OCI-LY1 (cell line): ENCODE measurements around the gene SMAD6.

Experiments
- H2AFZ ChIP-seq: fragments of 200-600 bp; sonication (generic), shearing (Covaris generic); 2 replicates; pipeline ENCODE4 v1.6.0; 2014; ENCODE audit warnings: antibody characterized with exemption, mild to moderate bottlenecking, low read length
- H3F3A ChIP-seq: fragments of 200-600 bp; sonication (generic), shearing (Covaris generic); 2 replicates; pipeline ENCODE4 v1.6.0; 2014; ENCODE audit warnings: mild to moderate bottlenecking, antibody characterized with exemption, low read length, moderate library complexity; ENCODE audit not compliant: insufficient read depth
- H3K27ac ChIP-seq: fragments of 200-600 bp; sonication (generic); 2 replicates; pipeline ENCODE4 v1.5.1; 2014; ENCODE audit warnings: low read length, mixed run types, mild to moderate bottlenecking, low read depth; ENCODE audit not compliant: poor library complexity, severe bottlenecking
- H3K27me3 ChIP-seq: fragments of 200-600 bp; sonication (generic); 2 replicates; pipeline ENCODE4 v1.6.0; 2014; ENCODE audit warnings: antibody characterized with exemption, mild to moderate bottlenecking, low read length, moderate library complexity; ENCODE audit not compliant: insufficient read depth
- H3K36me3 ChIP-seq: fragments of 200-600 bp; sonication (generic); 2 replicates; pipeline ENCODE4 v1.6.1; 2014; ENCODE audit warnings: mild to moderate bottlenecking, antibody characterized with exemption, low read length, moderate library complexity, mixed read lengths; ENCODE audit not compliant: insufficient read depth
- H3K4me1 ChIP-seq: fragments of 200-600 bp; sonication (generic); 2 replicates; pipeline ENCODE4 v1.5.1; 2014; ENCODE audit warnings: mild to moderate bottlenecking, low read length, moderate library complexity; ENCODE audit not compliant: insufficient read depth, severe bottlenecking
- H3K4me2 ChIP-seq: fragments of 200-600 bp; sonication (generic), shearing (Covaris generic); 2 replicates; pipeline ENCODE4 v1.6.1; 2014; ENCODE audit warnings: low read length
- H3K4me3 ChIP-seq: fragments of 200-600 bp; sonication (generic); 2 replicates; pipeline ENCODE4 v1.5.1; 2014; ENCODE audit warnings: low read length, low read depth, mild to moderate bottlenecking, mixed read lengths; ENCODE audit not compliant: poor library complexity, severe bottlenecking
- H3K79me2 ChIP-seq: fragments of 200-600 bp; shearing (Covaris generic); 2 replicates; pipeline ENCODE4 v1.6.1; 2016; ENCODE audit warnings: mixed run types, low read length, mixed read lengths; ENCODE audit not compliant: insufficient read depth
- H3K9ac ChIP-seq: fragments of 200-600 bp; sonication (generic), shearing (Covaris generic); 2 replicates; pipeline ENCODE4 v1.6.1; 2014; ENCODE audit warnings: mild to moderate bottlenecking, low read length, mixed read lengths
- H3K9me2 ChIP-seq: fragments of 200-600 bp; sonication (generic), shearing (Covaris generic); 2 replicates; pipeline ENCODE4 v1.6.1; 2014; ENCODE audit warnings: low read depth, mild to moderate bottlenecking, low read length, mixed read lengths
- H3K9me3 ChIP-seq: fragments of 200-600 bp; shearing (Covaris generic); 2 replicates; pipeline ENCODE4 v1.6.1; 2014; ENCODE audit warnings: low read length, mixed read lengths
- H4K20me1 ChIP-seq: fragments of 200-600 bp; sonication (generic), shearing (Covaris generic); 2 replicates; pipeline ENCODE4 v1.6.0; 2016; ENCODE audit warnings: mild to moderate bottlenecking, low read length; ENCODE audit not compliant: insufficient read depth
- EZH2 ChIP-seq: fragments of 200-600 bp; sonication (generic), shearing (Covaris generic); IDR thresholded peaks from 2 replicates; pipeline ENCODE4 v1.8.0; 2017; ENCODE audit warnings: borderline replicate concordance, mixed run types, mild to moderate bottlenecking, antibody characterized with exemption, low read length, moderate library complexity, mixed read lengths
- TF ChIP-seq, protein P1 (sequence below): fragments of 200-600 bp; sonication (generic), shearing (Covaris generic); IDR thresholded peaks from 2 replicates; pipeline ENCODE4 v1.5.1; 2017; ENCODE audit warnings: mild to moderate bottlenecking, antibody characterized with exemption, low read length, moderate library complexity, mixed read lengths

Gene SMAD6

DNA sequence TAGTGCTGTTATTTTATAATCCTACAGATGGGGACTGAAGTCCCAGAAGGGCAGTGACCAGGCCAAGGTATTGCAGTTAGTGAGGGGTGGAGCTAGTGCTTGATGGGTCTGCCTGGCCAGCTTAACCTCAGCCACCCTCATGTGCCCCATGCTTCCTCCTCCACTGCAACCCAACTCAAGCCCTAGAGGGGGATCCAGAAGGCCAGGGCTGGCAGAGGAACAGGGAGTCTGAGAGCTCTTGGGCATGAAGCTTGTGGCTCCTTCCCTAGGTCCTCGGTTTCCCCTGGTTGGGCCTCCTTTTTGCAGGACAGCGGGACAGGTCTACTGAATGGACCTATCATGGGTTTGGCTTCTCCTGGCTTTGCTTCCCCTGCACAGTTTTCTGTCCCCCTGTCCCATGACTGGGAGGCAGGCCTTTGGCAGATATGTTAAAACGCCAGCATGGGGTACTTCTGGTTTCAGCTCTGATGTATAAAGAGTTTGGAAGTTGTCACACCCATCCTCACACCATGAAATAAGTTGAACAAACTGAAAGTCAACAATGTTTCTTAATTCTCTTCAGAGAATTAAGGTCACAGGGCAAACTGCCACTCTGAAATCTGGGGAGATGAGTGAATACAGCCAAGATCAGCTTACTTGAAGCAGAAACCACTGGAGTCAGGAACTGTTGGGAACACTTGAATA is 103.3 kb downstream of the SMAD6 start:
- H3K9me3 ChIP-seq = no peaks in the 10 kb centered on the region
- no peak overlapping the region for H3K4me3 ChIP-seq
- H3K9ac ChIP-seq = no peak overlapping the region
- no peak overlapping the region for H3K4me2 ChIP-seq
- no peaks in the 10 kb centered on the region for H3K9me2 ChIP-seq
- TF ChIP-seq, protein P1, sequence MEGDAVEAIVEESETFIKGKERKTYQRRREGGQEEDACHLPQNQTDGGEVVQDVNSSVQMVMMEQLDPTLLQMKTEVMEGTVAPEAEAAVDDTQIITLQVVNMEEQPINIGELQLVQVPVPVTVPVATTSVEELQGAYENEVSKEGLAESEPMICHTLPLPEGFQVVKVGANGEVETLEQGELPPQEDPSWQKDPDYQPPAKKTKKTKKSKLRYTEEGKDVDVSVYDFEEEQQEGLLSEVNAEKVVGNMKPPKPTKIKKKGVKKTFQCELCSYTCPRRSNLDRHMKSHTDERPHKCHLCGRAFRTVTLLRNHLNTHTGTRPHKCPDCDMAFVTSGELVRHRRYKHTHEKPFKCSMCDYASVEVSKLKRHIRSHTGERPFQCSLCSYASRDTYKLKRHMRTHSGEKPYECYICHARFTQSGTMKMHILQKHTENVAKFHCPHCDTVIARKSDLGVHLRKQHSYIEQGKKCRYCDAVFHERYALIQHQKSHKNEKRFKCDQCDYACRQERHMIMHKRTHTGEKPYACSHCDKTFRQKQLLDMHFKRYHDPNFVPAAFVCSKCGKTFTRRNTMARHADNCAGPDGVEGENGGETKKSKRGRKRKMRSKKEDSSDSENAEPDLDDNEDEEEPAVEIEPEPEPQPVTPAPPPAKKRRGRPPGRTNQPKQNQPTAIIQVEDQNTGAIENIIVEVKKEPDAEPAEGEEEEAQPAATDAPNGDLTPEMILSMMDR = no peak
- no peak for TF ChIP-seq EZH2
- no peaks in the 10 kb centered on the region for H4K20me1 ChIP-seq
- H3F3A ChIP-seq = no peaks in the 10 kb centered on the region
- H3K27ac ChIP-seq = no peak overlapping the region
- no peaks in the 10 kb centered on the region for H3K79me2 ChIP-seq
- H3K4me1 ChIP-seq = no peaks in the 10 kb centered on the region
- no peaks in the 10 kb centered on the region; the same call in 1 of the 2 replicates for H3K27me3 ChIP-seq
- H3K36me3 ChIP-seq = no peaks in the 10 kb centered on the region
- no peak overlapping the region for H2AFZ ChIP-seq

- no peaks in the 10 kb centered on the region for H3F3A ChIP-seq
- H3K9ac ChIP-seq = no peak overlapping the region
- H3K27ac ChIP-seq = no peak overlapping the region
- H3K36me3 ChIP-seq = no peaks in the 10 kb centered on the region
- H3K4me2 ChIP-seq = no peak overlapping the region
- no peak overlapping the region for H3K4me3 ChIP-seq
- no peaks in the 10 kb centered on the region for H3K4me1 ChIP-seq
- no peak overlapping the region for H2AFZ ChIP-seq
- no peaks in the 10 kb centered on the region for H3K9me2 ChIP-seq
- no peaks in the 10 kb centered on the region; the same call in 1 of the 2 replicates for H3K27me3 ChIP-seq
- no peaks in the 10 kb centered on the region for H3K9me3 ChIP-seq
- no peaks in the 10 kb centered on the region for H3K79me2 ChIP-seq
- no peaks in the 10 kb centered on the region for H4K20me1 ChIP-seq
- TF ChIP-seq, protein P1 = no peak
- TF ChIP-seq EZH2 = no peak
These were observed 106.3 kb downstream of the SMAD6 start for GRCh38 chr15:66808181-66808824.

DNA sequence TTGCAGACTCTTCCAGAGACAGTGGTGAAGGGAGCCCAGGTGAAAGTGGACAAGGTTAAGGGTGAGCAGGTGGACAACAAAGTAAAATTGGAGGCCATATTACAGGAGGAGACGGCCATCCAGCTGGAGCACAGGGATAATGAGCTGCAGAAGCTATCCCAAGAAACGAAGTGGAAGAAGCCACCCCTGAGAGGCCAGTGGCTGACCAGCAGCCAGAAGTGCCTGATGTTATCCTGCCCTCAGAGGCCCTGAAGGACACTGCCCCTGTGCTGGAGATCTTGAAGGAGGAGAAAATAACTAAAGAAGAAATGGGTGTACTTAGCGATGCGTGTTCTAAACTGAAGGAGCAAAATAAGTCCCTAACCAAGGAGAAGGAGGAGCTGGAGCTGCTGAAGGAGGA is 107.6 kb downstream of the SMAD6 start:
- no peaks in the 10 kb centered on the region for H3K9me2 ChIP-seq
- H3K9me3 ChIP-seq = no peaks in the 10 kb centered on the region
- H3F3A ChIP-seq = no peaks in the 10 kb centered on the region
- H3K27ac ChIP-seq = no peak overlapping the region
- H3K4me1 ChIP-seq = no peaks in the 10 kb centered on the region
- H3K9ac ChIP-seq = no peak overlapping the region
- no peaks in the 10 kb centered on the region for H3K36me3 ChIP-seq
- H2AFZ ChIP-seq = no peak overlapping the region
- TF ChIP-seq, protein P1 = no peak
- no peak for TF ChIP-seq EZH2
- H3K27me3 ChIP-seq = no peaks in the 10 kb centered on the region; the same call in 1 of the 2 replicates
- H3K79me2 ChIP-seq = no peaks in the 10 kb centered on the region
- no peak overlapping the region for H3K4me3 ChIP-seq
- no peaks in the 10 kb centered on the region for H4K20me1 ChIP-seq
- no peak overlapping the region for H3K4me2 ChIP-seq
